Central memory CD8-positive, alpha-beta T cell (primary cell): ENCODE data around the gene NTRK3.
"Not testable (repeated sequence)": the region's sequence is repeated elsewhere in the genome, so short reads cannot be mapped to it uniquely, and the experiment has no call there.

Experiments
- ATAC-seq: fragments of 150-1000 bp; cut with Tn5 transposase; replicated peaks from 2 replicates; pipeline ENCODE4 v1.10.0; 2022; ENCODE audit warnings: mild to moderate bottlenecking, moderate FRiP score, moderate number of reproducible peaks; ENCODE audit not compliant: poor library complexity, severe bottlenecking; ENCODE audit errors: extremely low read depth
- DNase-seq, 2 donors: peaks; one replicate each; pipeline ENCODE4 v3.0.0; 2021; ENCODE audit warnings: low spot score in 2 of 2
- H3K27ac Mint-ChIP-seq: one replicate; pipeline ENCODE4 v1.8.0; 2022; ENCODE audit warnings: low read depth, mild to moderate bottlenecking, moderate library complexity, mixed read lengths
- H3K27me3 Mint-ChIP-seq: one replicate; pipeline ENCODE4 v1.8.0; 2022; ENCODE audit warnings: mixed read lengths
- H3K36me3 Mint-ChIP-seq: one replicate; pipeline ENCODE4 v1.8.0; 2022; ENCODE audit warnings: mild to moderate bottlenecking, moderate library complexity, mixed read lengths; ENCODE audit not compliant: insufficient read depth
- H3K4me1 Mint-ChIP-seq: one replicate; pipeline ENCODE4 v1.8.0; 2022; ENCODE audit warnings: mixed read lengths
- H3K4me3 Mint-ChIP-seq: one replicate; pipeline ENCODE4 v1.8.0; 2022; ENCODE audit warnings: mild to moderate bottlenecking, moderate library complexity, mixed read lengths
- H3K9me3 Mint-ChIP-seq: one replicate; pipeline ENCODE4 v1.8.0; 2022; ENCODE audit warnings: mixed read lengths

The NTRK3 gene

GRCh38 chr15:87863152-87863551 is 393.4 kb downstream of the NTRK3 start:
- no peak overlapping the region for H3K4me3 Mint-ChIP-seq
- no peaks in the 10 kb centered on the region for H3K4me1 Mint-ChIP-seq
- DNase-seq (no peak), ATAC-seq (no peak)
- H3K9me3 Mint-ChIP-seq = peaks cover 5% of the 10 kb centered on the region
- H3K36me3 Mint-ChIP-seq = no peaks in the 10 kb centered on the region
- peaks cover 10% of the 10 kb centered on the region for H3K27me3 Mint-ChIP-seq
- H3K27ac Mint-ChIP-seq = no peak overlapping the region

- Mint-ChIP-seq H3K27ac (no peak overlapping the region), H3K4me3 (no peak overlapping the region), H3K27me3 (peaks cover 5% of the 10 kb centered on the region), H3K9me3 (peaks cover 5% of the 10 kb centered on the region), H3K4me1 (no peaks in the 10 kb centered on the region), H3K36me3 (no peaks in the 10 kb centered on the region)
- DNase-seq (no peak), ATAC-seq (no peak)
Measured at GRCh38 chr15:87860743-87861142, 395.8 kb downstream of the NTRK3 start.

GRCh38 chr15:87858651-87859050 is 397.9 kb downstream of the NTRK3 start:
- H3K4me1 Mint-ChIP-seq = no peaks in the 10 kb centered on the region
- H3K36me3 Mint-ChIP-seq = no peaks in the 10 kb centered on the region
- H3K4me3 Mint-ChIP-seq = no peak overlapping the region
- DNase-seq (no peak), ATAC-seq (no peak)
- H3K27ac Mint-ChIP-seq = no peak overlapping the region
- no peaks in the 10 kb centered on the region for H3K27me3 Mint-ChIP-seq
- peaks cover 5% of the 10 kb centered on the region for H3K9me3 Mint-ChIP-seq

GRCh38 chr15:87851497-87851896 is 405.0 kb downstream of the NTRK3 start:
- Mint-ChIP-seq H3K27ac (no peak overlapping the region), H3K9me3 (no peaks in the 10 kb centered on the region), H3K4me3 (no peak overlapping the region), H3K36me3 (no peaks in the 10 kb centered on the region), H3K4me1 (no peaks in the 10 kb centered on the region), H3K27me3 (no peaks in the 10 kb centered on the region)
- ATAC-seq (no peak), DNase-seq (no peak)

- H3K9me3 Mint-ChIP-seq = no peaks in the 10 kb centered on the region
- no peak for DNase-seq
Measured at GRCh38 chr15:87850916-87851315, 405.6 kb downstream of the NTRK3 start.

GRCh38 chr15:87849181-87849580 is 407.4 kb downstream of the NTRK3 start:
- ATAC-seq = no peak

More at GRCh38 chr15:87850916-87851315, 405.6 kb downstream of the NTRK3 start:
- no peak overlapping the region for H3K27ac Mint-ChIP-seq
- no peak for ATAC-seq
- H3K4me1 Mint-ChIP-seq = no peaks in the 10 kb centered on the region
- H3K4me3 Mint-ChIP-seq = no peak overlapping the region
- no peaks in the 10 kb centered on the region for H3K36me3 Mint-ChIP-seq
- H3K27me3 Mint-ChIP-seq = no peaks in the 10 kb centered on the region

GRCh38 chr15:87848012-87848411 is 408.5 kb downstream of the NTRK3 start:
- Mint-ChIP-seq H3K27me3 (no peaks in the 10 kb centered on the region), H3K4me1 (no peaks in the 10 kb centered on the region), H3K4me3 (no peak overlapping the region), H3K27ac (no peak overlapping the region), H3K36me3 (no peaks in the 10 kb centered on the region), H3K9me3 (no peaks in the 10 kb centered on the region)
- DNase-seq (no peak), ATAC-seq (no peak)

More at GRCh38 chr15:87849181-87849580, 407.4 kb downstream of the NTRK3 start:
- no peak overlapping the region for H3K27ac Mint-ChIP-seq
- H3K9me3 Mint-ChIP-seq = no peaks in the 10 kb centered on the region
- H3K4me1 Mint-ChIP-seq = no peaks in the 10 kb centered on the region
- no peaks in the 10 kb centered on the region for H3K36me3 Mint-ChIP-seq
- H3K27me3 Mint-ChIP-seq = no peaks in the 10 kb centered on the region
- DNase-seq = no peak
- H3K4me3 Mint-ChIP-seq = no peak overlapping the region

GRCh38 chr15:87846746-87847145 is 409.8 kb downstream of the NTRK3 start:
- H3K4me3 Mint-ChIP-seq = no peak overlapping the region
- H3K27me3 Mint-ChIP-seq = no peaks in the 10 kb centered on the region
- no peaks in the 10 kb centered on the region for H3K4me1 Mint-ChIP-seq
- DNase-seq = no peak
- H3K36me3 Mint-ChIP-seq = no peaks in the 10 kb centered on the region
- H3K27ac Mint-ChIP-seq = no peak overlapping the region
- ATAC-seq = no peak
- no peaks in the 10 kb centered on the region for H3K9me3 Mint-ChIP-seq

GRCh38 chr15:87843312-87843711 is 413.2 kb downstream of the NTRK3 start:
- H3K4me1 Mint-ChIP-seq = no peaks in the 10 kb centered on the region
- no peak overlapping the region for H3K4me3 Mint-ChIP-seq
- no peaks in the 10 kb centered on the region for H3K36me3 Mint-ChIP-seq
- H3K27me3 Mint-ChIP-seq = no peaks in the 10 kb centered on the region
- no peak overlapping the region for H3K27ac Mint-ChIP-seq
- H3K9me3 Mint-ChIP-seq = no peaks in the 10 kb centered on the region
- ATAC-seq (no peak), DNase-seq (no peak)

GRCh38 chr15:87841426-87841998 is 415.0 kb downstream of the NTRK3 start:
- Mint-ChIP-seq H3K27me3 (no peaks in the 10 kb centered on the region), H3K4me3 (no peak overlapping the region), H3K4me1 (no peaks in the 10 kb centered on the region), H3K36me3 (no peaks in the 10 kb centered on the region), H3K27ac (no peak overlapping the region), H3K9me3 (no peaks in the 10 kb centered on the region)
- DNase-seq (no peak), ATAC-seq (no peak)

- not testable (repeated sequence) for H3K27ac Mint-ChIP-seq, H3K9me3 Mint-ChIP-seq, H3K4me3 Mint-ChIP-seq, ATAC-seq, H3K4me1 Mint-ChIP-seq, H3K36me3 Mint-ChIP-seq, DNase-seq
- peaks cover 22% of the 10 kb centered on the region for H3K27me3 Mint-ChIP-seq
Measured at GRCh38 chr15:87835830-87836229, 420.7 kb downstream of the NTRK3 start.

- not testable (repeated sequence) for H3K9me3 Mint-ChIP-seq, DNase-seq, H3K27ac Mint-ChIP-seq, H3K4me1 Mint-ChIP-seq, H3K4me3 Mint-ChIP-seq, ATAC-seq, H3K36me3 Mint-ChIP-seq
- peaks cover 22% of the 10 kb centered on the region for H3K27me3 Mint-ChIP-seq
Measured at GRCh38 chr15:87833333-87833732, 423.2 kb downstream of the NTRK3 start.

- H3K36me3 Mint-ChIP-seq = peaks cover 2% of the 10 kb centered on the region
- no peak for ATAC-seq
- no peak overlapping the region for H3K4me3 Mint-ChIP-seq
- H3K4me1 Mint-ChIP-seq = no peaks in the 10 kb centered on the region
- H3K27me3 Mint-ChIP-seq = peaks cover 22% of the 10 kb centered on the region
- DNase-seq = no peak
- H3K27ac Mint-ChIP-seq = no peak overlapping the region
- peaks cover 6% of the 10 kb centered on the region for H3K9me3 Mint-ChIP-seq
Measured at GRCh38 chr15:87829332-87830050, 427.0 kb downstream of the NTRK3 start.
